Measurements from ENCODE around the gene PDCL2. TPM values are rescaled to one million over a fixed set of nuclear protein-coding genes. Genes with fewer than 3 reads are reported as not detected.

The PDCL2 gene
- total RNA-seq, 1 donor from 2014 or later, result not detected

DNA sequence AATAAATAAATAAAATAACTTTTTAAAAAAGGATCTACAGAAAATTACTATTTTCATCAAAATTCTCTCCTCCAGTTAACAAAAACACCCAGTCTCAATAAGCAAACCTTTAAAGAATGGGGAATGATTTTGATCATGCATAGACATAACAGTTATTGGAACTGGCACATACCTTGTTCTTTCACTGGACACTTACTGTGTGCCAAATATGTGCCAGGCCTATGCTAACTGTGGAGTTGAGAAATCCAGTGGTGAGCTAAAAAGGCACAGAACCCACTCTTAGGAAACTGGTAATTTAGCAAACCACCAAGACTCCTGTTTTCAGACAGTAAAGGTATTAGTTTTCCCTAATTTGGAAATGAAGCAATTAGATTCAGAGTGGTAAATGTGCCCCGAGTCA is 84.4 kb downstream of the PDCL2 start:
- CTCF ChIA-PET, result no interaction called here
- H3K36me3 Mint-ChIP-seq (ENCODE audit: low read depth), result peaks cover 28% of the 10 kb centered on the region
- no peak overlapping the region for H3K4me3 Mint-ChIP-seq
- H3K9me3 Mint-ChIP-seq, result peaks cover 3% of the 10 kb centered on the region
- POLR2A ChIA-PET, result no interaction called here
- peaks cover 22% of the 10 kb centered on the region for H3K4me1 Mint-ChIP-seq
- intact Hi-C loops (cut with micrococcal nuclease), result no loop called here
- TF ChIP-seq, protein P1, sequence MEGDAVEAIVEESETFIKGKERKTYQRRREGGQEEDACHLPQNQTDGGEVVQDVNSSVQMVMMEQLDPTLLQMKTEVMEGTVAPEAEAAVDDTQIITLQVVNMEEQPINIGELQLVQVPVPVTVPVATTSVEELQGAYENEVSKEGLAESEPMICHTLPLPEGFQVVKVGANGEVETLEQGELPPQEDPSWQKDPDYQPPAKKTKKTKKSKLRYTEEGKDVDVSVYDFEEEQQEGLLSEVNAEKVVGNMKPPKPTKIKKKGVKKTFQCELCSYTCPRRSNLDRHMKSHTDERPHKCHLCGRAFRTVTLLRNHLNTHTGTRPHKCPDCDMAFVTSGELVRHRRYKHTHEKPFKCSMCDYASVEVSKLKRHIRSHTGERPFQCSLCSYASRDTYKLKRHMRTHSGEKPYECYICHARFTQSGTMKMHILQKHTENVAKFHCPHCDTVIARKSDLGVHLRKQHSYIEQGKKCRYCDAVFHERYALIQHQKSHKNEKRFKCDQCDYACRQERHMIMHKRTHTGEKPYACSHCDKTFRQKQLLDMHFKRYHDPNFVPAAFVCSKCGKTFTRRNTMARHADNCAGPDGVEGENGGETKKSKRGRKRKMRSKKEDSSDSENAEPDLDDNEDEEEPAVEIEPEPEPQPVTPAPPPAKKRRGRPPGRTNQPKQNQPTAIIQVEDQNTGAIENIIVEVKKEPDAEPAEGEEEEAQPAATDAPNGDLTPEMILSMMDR (IDR thresholded peaks at IDR 0.05), result no peak
- DNase-seq (no peak), ATAC-seq (ENCODE audit: low read depth) (no peak)
- no peak overlapping the region for H3K27ac Mint-ChIP-seq
- H3K27me3 Mint-ChIP-seq, result no peaks in the 10 kb centered on the region

Other genes with a start within 250 kb of the PDCL2 start
- 4.5 and 5.7 TPM in 2 replicates for gene SRD5A3, start 246.0 kb downstream of the PDCL2 start, total RNA-seq
- gene TMEM165, start 196.3 kb downstream of the PDCL2 start, total RNA-seq, result 80.3 and 90.2 TPM in 2 replicates
- gene CLOCK, start 45.3 kb downstream of the PDCL2 start, total RNA-seq, result 10.4 and 12.9 TPM in 2 replicates
- not detected in 2 replicates for gene NMU, start 44.1 kb upstream of the PDCL2 start, total RNA-seq
- not detected in 2 replicates for gene EXOC1L, start 227.5 kb upstream of the PDCL2 start, total RNA-seq